Measurements from ENCODE around the gene CCND1. TPM values are rescaled to one million over a fixed set of nuclear protein-coding genes. Genes with fewer than 3 reads are reported as not detected.

The CCND1 gene
- total and polyA plus RNA-seq, 8 donors = 159 to 581 (median 248) TPM

GRCh38 chr11:69643646-69644045 is 2.7 kb downstream of the CCND1 start:
- intact Hi-C loops (cut with DNase I) = loop anchor here (5.0 to 10.0 kb wide), 3 partner anchors 349 to 541 kb away; partner anchors contain the start of gene MYEOV (in 1 of the 2)
- no peak for ATAC-seq
- Histone ChIP-seq H3K27ac (no peak overlapping the region), H3K4me1 (peaks cover 20 to 62% of the 10 kb centered on the region in 2 donors), H3K27me3 (peaks cover 5 to 60% of the 10 kb centered on the region in 2 donors), H3K36me3 (peaks cover 0 to 21% of the 10 kb centered on the region in 2 donors), H3K9me3 (no peaks in the 10 kb centered on the region), H3K4me3 (peak overlapping the region; percentile 51 to 78)
- DNase-seq = no peak
- peak in 1 of 2 donors; percentile 10 for TF ChIP-seq CTCF (IDR thresholded peaks at IDR 0.05)

GRCh38 chr11:69644071-69644961 is 3.4 kb downstream of the CCND1 start:
- no peak for TF ChIP-seq CTCF (IDR thresholded peaks at IDR 0.05)
- Histone ChIP-seq H3K4me1 (peaks cover 17 to 56% of the 10 kb centered on the region in 2 donors), H3K36me3 (peaks cover 0 to 28% of the 10 kb centered on the region in 2 donors), H3K27me3 (peaks cover 5 to 54% of the 10 kb centered on the region in 2 donors), H3K9me3 (no peaks in the 10 kb centered on the region), H3K4me3 (peak overlapping the region in 1 of 2 donors; percentile 78), H3K27ac (no peak overlapping the region)
- DNase-seq (peak; percentile 76 to 94 (median 90)), ATAC-seq (peak; percentile 78)
- intact Hi-C loops (cut with DNase I) = loop anchor here (5.0 to 10.0 kb wide), 3 partner anchors 350 to 542 kb away; partner anchors contain the start of gene MYEOV (in 1 of the 2)

GRCh38 chr11:69644962-69645675 is 4.2 kb downstream of the CCND1 start:
- intact Hi-C loops (cut with DNase I) = loop anchor here (5.0 to 10.0 kb wide), 3 partner anchors 350 to 543 kb away; partner anchors contain the start of gene MYEOV (in 1 of the 2)
- DNase-seq (no peak), ATAC-seq (no peak)
- Histone ChIP-seq H3K27me3 (peaks cover 3 to 46% of the 10 kb centered on the region in 2 donors), H3K9me3 (no peaks in the 10 kb centered on the region), H3K36me3 (peaks cover 0 to 35% of the 10 kb centered on the region in 2 donors), H3K4me3 (no peak overlapping the region), H3K27ac (no peak overlapping the region), H3K4me1 (peaks cover 10 to 48% of the 10 kb centered on the region in 2 donors)
- no peak for TF ChIP-seq CTCF (IDR thresholded peaks at IDR 0.05)

- Histone ChIP-seq H3K9me3 (no peaks in the 10 kb centered on the region), H3K4me3 (no peak overlapping the region), H3K4me1 (peaks cover 10 to 39% of the 10 kb centered on the region in 2 donors), H3K27me3 (peaks cover 0 to 37% of the 10 kb centered on the region in 2 donors), H3K27ac (no peak overlapping the region), H3K36me3 (peaks cover 0 to 43% of the 10 kb centered on the region in 2 donors)
- no peak for DNase-seq
- intact Hi-C loops (cut with DNase I) = loop anchor here in 1 of 2 donors (10.0 kb wide), 2 partner anchors 351 to 541 kb away; partner anchors contain the start of gene MYEOV
- ATAC-seq = no peak
- no peak for TF ChIP-seq CTCF (IDR thresholded peaks at IDR 0.05)
Observed at GRCh38 chr11:69645801-69646492, 5.0 kb downstream of the CCND1 start.

Data from left lung (tissue), 10 donors.